Fibroblast of skin of right biceps (primary cell): ENCODE results near the gene CBX7.
A peak's percentile ranks its signal among the peaks of the same experiment; 100 is the strongest.

ENCODE experiments used
- DNase-seq: peaks from one replicate; pipeline ENCODE4 v3.0.0-alpha.2; 2013

CBX7 gene

GRCh38 chr22:39090426-39091064 lies 61.9 kb downstream of the CBX7 start:
- DNase-seq: no peak

- DNase-seq: no peak
Observed at GRCh38 chr22:39089928-39090327, 62.6 kb downstream of the CBX7 start.

- DNase-seq: no peak
Observed at GRCh38 chr22:39088685-39089032, 63.8 kb downstream of the CBX7 start.

- DNase-seq: peak; percentile 1
Observed at GRCh38 chr22:39087881-39088684, 64.4 kb downstream of the CBX7 start.

GRCh38 chr22:39087098-39087497 lies 65.4 kb downstream of the CBX7 start:
- no peak for DNase-seq

GRCh38 chr22:39084666-39085065 lies 67.8 kb downstream of the CBX7 start:
- DNase-seq: no peak

- DNase-seq: no peak
Observed at GRCh38 chr22:39083212-39084165, 69.0 kb downstream of the CBX7 start.

GRCh38 chr22:39081598-39081997 lies 70.9 kb downstream of the CBX7 start:
- no peak for DNase-seq

- DNase-seq: no peak
Observed at GRCh38 chr22:39081016-39081415, 71.5 kb downstream of the CBX7 start.
